WTC11 (cell line): ENCODE results near the gene DNAAF9. TPM values are rescaled to one million over a fixed set of nuclear protein-coding genes. Genes with fewer than 3 reads are reported as not detected.

Experiments
- ATAC-seq: fragments of 200-7000 bp; cut with Tn5 transposase; 2 replicates; pipeline ENCODE4 v1.10.0; 2021; ENCODE audit warnings: mild to moderate bottlenecking, moderate library complexity
- CTCF ChIA-PET: fragments of 300-600 bp; sonication (Branson Sonifier 250); formaldehyde crosslinking; loops from one replicate; lab custom pipeline; 2021; ENCODE audit warnings: antibody characterized with exemption; lab: Charles Lee
- POLR2A ChIA-PET: fragments of 350-600 bp; sonication (Branson Sonifier 250); formaldehyde crosslinking; loops from one replicate; lab custom pipeline; 2021; ENCODE audit warnings: antibody characterized with exemption; lab: Charles Lee
- DNase-seq: peaks from one replicate; pipeline ENCODE4 v3.0.0; 2021; ENCODE audit warnings: low spot score
- H3K27ac Mint-ChIP-seq: 2 replicates; pipeline ENCODE4 v1.8.0; 2021; ENCODE audit warnings: mixed read lengths
- H3K27me3 Mint-ChIP-seq: 2 replicates; pipeline ENCODE4 v1.8.0; 2021; ENCODE audit warnings: low read depth, mild to moderate bottlenecking, moderate library complexity, mixed read lengths
- H3K36me3 Mint-ChIP-seq: 2 replicates; pipeline ENCODE4 v1.8.0; 2021; ENCODE audit warnings: mixed read lengths
- H3K4me1 Mint-ChIP-seq: 2 replicates; pipeline ENCODE4 v1.8.0; 2022; ENCODE audit warnings: mixed read lengths
- H3K4me3 Mint-ChIP-seq: 2 replicates; pipeline ENCODE4 v1.8.0; 2021; ENCODE audit warnings: mild to moderate bottlenecking, moderate library complexity, mixed read lengths
- H3K9me3 Mint-ChIP-seq: 2 replicates; pipeline ENCODE4 v1.8.0; 2021; ENCODE audit warnings: mixed read lengths
- EMX1 ChIP-seq: fragments of 250-450 bp; sonication (Bioruptor Pico); IDR thresholded peaks from 2 replicates; pipeline ENCODE4 v1.8.0; 2021; ENCODE audit warnings: mild to moderate bottlenecking
- FOXP1 ChIP-seq: sonication (generic); formaldehyde crosslinking; IDR thresholded peaks from 2 replicates; pipeline ENCODE4 v1.8.0; 2022; ENCODE audit warnings: missing genetic modification reagents, mild to moderate bottlenecking, moderate library complexity, borderline replicate concordance
- GTF2I ChIP-seq: fragments of 250-450 bp; sonication (Bioruptor Pico); conservative IDR thresholded peaks from 2 replicates; pipeline ENCODE4 v1.4.0; 2021; ENCODE audit warnings: mild to moderate bottlenecking
- HMGA2 ChIP-seq: fragments of 250-450 bp; sonication (Bioruptor Pico); IDR thresholded peaks from 2 replicates; pipeline ENCODE4 v1.4.0; 2021; ENCODE audit warnings: mild to moderate bottlenecking, moderate library complexity
- MYBL2 ChIP-seq: sonication (generic); formaldehyde crosslinking; IDR thresholded peaks from 2 replicates; pipeline ENCODE4 v1.8.1; 2023; ENCODE audit warnings: mild to moderate bottlenecking, moderate library complexity, missing genetic modification reagents
- NR1H2 ChIP-seq: sonication (generic); formaldehyde crosslinking; IDR thresholded peaks from 2 replicates; pipeline ENCODE4 v1.9.0; 2021; ENCODE audit warnings: mild to moderate bottlenecking, moderate library complexity, missing genetic modification reagents
- NR3C1 ChIP-seq: sonication (generic); formaldehyde crosslinking; conservative IDR thresholded peaks from 2 replicates; pipeline ENCODE4 v1.8.1; 2023; ENCODE audit warnings: low read depth, mild to moderate bottlenecking, missing genetic modification reagents
- PREB ChIP-seq: sonication (generic); formaldehyde crosslinking; IDR thresholded peaks from 2 replicates; pipeline ENCODE4 v1.8.1; 2022; ENCODE audit warnings: mild to moderate bottlenecking, missing genetic modification reagents, moderate library complexity, borderline replicate concordance
- SMAD3 ChIP-seq: sonication (generic); formaldehyde crosslinking; IDR thresholded peaks from 2 replicates; pipeline ENCODE4 v1.8.0; 2022; ENCODE audit warnings: missing genetic modification reagents, mild to moderate bottlenecking, borderline replicate concordance
- SP1 ChIP-seq: sonication (generic); formaldehyde crosslinking; conservative IDR thresholded peaks from 2 replicates; pipeline ENCODE4 v1.8.1; 2022; ENCODE audit warnings: missing genetic modification reagents
- ZBTB43 ChIP-seq: sonication (generic); formaldehyde crosslinking; IDR thresholded peaks from 2 replicates; pipeline ENCODE4 v1.8.1; 2023; ENCODE audit warnings: mild to moderate bottlenecking, missing genetic modification reagents
- ZNF121 ChIP-seq: sonication (generic); formaldehyde crosslinking; IDR thresholded peaks from 2 replicates; pipeline ENCODE4 v1.8.0; 2023; ENCODE audit warnings: missing genetic modification reagents
- ZNF263 ChIP-seq: sonication (generic); formaldehyde crosslinking; IDR thresholded peaks from 2 replicates; pipeline ENCODE4 v1.8.1; 2022; ENCODE audit warnings: low read depth, mild to moderate bottlenecking, moderate library complexity, missing genetic modification reagents
- ZNF281 ChIP-seq: sonication (generic); formaldehyde crosslinking; IDR thresholded peaks from 2 replicates; pipeline ENCODE4 v1.8.0; 2023; ENCODE audit warnings: mild to moderate bottlenecking, missing genetic modification reagents
- ZNF532 ChIP-seq: fragments of 250-450 bp; sonication (Bioruptor Pico); IDR thresholded peaks from 2 replicates; pipeline ENCODE4 v1.9.0; 2021; ENCODE audit warnings: mild to moderate bottlenecking, borderline replicate concordance
- total RNA-seq: library from RNA; stranded (reverse); gene quantifications from 3 replicates; pipeline ENCODE4 v1.2.3, GENCODE V29; 2021
- TF ChIP-seq, protein P1 (sequence below): sonication (generic); formaldehyde crosslinking; IDR thresholded peaks from 2 replicates; pipeline ENCODE4 v1.8.1; 2022; ENCODE audit warnings: low read depth, missing genetic modification reagents, borderline replicate concordance
- TF ChIP-seq, protein P2 (sequence below): fragments of 200-600 bp; IDR thresholded peaks from 2 replicates; pipeline ENCODE4 v1.8.0; 2022; ENCODE audit warnings: antibody characterized with exemption
- TF ChIP-seq, protein P3 (sequence below): sonication (generic); formaldehyde crosslinking; IDR thresholded peaks from 2 replicates; pipeline ENCODE4 v1.8.0; 2022; ENCODE audit warnings: mild to moderate bottlenecking, missing genetic modification reagents
- TF ChIP-seq, protein P4 (sequence below): sonication (generic); formaldehyde crosslinking; IDR thresholded peaks from 2 replicates; pipeline ENCODE4 v1.8.0; 2022; ENCODE audit warnings: missing genetic modification reagents

The DNAAF9 gene
- total RNA-seq, 1 experiment from 2014 or later: 6.3 TPM

- Mint-ChIP-seq H3K27me3 (no peaks in the 10 kb centered on the region), H3K9me3 (no peaks in the 10 kb centered on the region), H3K4me3 (no peak overlapping the region), H3K4me1 (peaks cover 3% of the 10 kb centered on the region), H3K36me3 (no peaks in the 10 kb centered on the region), H3K27ac (no peak overlapping the region)
- ATAC-seq: no peak
- ChIA-PET CTCF (no interaction called here), POLR2A (no interaction called here)
- no peak for DNase-seq
- TF ChIP-seq, protein P1, sequence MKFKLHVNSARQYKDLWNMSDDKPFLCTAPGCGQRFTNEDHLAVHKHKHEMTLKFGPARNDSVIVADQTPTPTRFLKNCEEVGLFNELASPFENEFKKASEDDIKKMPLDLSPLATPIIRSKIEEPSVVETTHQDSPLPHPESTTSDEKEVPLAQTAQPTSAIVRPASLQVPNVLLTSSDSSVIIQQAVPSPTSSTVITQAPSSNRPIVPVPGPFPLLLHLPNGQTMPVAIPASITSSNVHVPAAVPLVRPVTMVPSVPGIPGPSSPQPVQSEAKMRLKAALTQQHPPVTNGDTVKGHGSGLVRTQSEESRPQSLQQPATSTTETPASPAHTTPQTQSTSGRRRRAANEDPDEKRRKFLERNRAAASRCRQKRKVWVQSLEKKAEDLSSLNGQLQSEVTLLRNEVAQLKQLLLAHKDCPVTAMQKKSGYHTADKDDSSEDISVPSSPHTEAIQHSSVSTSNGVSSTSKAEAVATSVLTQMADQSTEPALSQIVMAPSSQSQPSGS: no peak
- TF ChIP-seq SMAD3 (CRISPR knock-in tag) (no peak), ZBTB43 (CRISPR knock-in tag) (no peak), ZNF263 (CRISPR knock-in tag) (no peak), ZNF121 (no peak), ZNF281 (CRISPR knock-in tag) (no peak), FOXP1 (CRISPR knock-in tag) (no peak)
- TF ChIP-seq, protein P2, sequence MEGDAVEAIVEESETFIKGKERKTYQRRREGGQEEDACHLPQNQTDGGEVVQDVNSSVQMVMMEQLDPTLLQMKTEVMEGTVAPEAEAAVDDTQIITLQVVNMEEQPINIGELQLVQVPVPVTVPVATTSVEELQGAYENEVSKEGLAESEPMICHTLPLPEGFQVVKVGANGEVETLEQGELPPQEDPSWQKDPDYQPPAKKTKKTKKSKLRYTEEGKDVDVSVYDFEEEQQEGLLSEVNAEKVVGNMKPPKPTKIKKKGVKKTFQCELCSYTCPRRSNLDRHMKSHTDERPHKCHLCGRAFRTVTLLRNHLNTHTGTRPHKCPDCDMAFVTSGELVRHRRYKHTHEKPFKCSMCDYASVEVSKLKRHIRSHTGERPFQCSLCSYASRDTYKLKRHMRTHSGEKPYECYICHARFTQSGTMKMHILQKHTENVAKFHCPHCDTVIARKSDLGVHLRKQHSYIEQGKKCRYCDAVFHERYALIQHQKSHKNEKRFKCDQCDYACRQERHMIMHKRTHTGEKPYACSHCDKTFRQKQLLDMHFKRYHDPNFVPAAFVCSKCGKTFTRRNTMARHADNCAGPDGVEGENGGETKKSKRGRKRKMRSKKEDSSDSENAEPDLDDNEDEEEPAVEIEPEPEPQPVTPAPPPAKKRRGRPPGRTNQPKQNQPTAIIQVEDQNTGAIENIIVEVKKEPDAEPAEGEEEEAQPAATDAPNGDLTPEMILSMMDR: no peak
- TF ChIP-seq, all 79 proteins: peak for 0
Measured at GRCh38 chr20:3432844-3433243, 25.4 kb upstream of the DNAAF9 start.

- Mint-ChIP-seq H3K9me3 (no peaks in the 10 kb centered on the region), H3K27me3 (no peaks in the 10 kb centered on the region), H3K27ac (no peak overlapping the region), H3K4me1 (peaks cover 3% of the 10 kb centered on the region), H3K4me3 (no peak overlapping the region), H3K36me3 (no peaks in the 10 kb centered on the region)
- ChIA-PET CTCF (no interaction called here), POLR2A (no interaction called here)
- DNase-seq: no peak
- ATAC-seq: no peak
- no peak for TF ChIP-seq NR1H2 (CRISPR knock-in tag)
- TF ChIP-seq EMX1: no peak
- no peak for TF ChIP-seq MYBL2 (CRISPR knock-in tag)
- TF ChIP-seq, protein P3, sequence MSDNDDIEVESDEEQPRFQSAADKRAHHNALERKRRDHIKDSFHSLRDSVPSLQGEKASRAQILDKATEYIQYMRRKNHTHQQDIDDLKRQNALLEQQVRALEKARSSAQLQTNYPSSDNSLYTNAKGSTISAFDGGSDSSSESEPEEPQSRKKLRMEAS: no peak
- no peak for TF ChIP-seq SP1 (CRISPR knock-in tag)
- TF ChIP-seq PREB (CRISPR knock-in tag): no peak
- TF ChIP-seq NR3C1: no peak
- TF ChIP-seq HMGA2: no peak
- TF ChIP-seq GTF2I (CRISPR knock-in tag): no peak
- TF ChIP-seq, protein P4, sequence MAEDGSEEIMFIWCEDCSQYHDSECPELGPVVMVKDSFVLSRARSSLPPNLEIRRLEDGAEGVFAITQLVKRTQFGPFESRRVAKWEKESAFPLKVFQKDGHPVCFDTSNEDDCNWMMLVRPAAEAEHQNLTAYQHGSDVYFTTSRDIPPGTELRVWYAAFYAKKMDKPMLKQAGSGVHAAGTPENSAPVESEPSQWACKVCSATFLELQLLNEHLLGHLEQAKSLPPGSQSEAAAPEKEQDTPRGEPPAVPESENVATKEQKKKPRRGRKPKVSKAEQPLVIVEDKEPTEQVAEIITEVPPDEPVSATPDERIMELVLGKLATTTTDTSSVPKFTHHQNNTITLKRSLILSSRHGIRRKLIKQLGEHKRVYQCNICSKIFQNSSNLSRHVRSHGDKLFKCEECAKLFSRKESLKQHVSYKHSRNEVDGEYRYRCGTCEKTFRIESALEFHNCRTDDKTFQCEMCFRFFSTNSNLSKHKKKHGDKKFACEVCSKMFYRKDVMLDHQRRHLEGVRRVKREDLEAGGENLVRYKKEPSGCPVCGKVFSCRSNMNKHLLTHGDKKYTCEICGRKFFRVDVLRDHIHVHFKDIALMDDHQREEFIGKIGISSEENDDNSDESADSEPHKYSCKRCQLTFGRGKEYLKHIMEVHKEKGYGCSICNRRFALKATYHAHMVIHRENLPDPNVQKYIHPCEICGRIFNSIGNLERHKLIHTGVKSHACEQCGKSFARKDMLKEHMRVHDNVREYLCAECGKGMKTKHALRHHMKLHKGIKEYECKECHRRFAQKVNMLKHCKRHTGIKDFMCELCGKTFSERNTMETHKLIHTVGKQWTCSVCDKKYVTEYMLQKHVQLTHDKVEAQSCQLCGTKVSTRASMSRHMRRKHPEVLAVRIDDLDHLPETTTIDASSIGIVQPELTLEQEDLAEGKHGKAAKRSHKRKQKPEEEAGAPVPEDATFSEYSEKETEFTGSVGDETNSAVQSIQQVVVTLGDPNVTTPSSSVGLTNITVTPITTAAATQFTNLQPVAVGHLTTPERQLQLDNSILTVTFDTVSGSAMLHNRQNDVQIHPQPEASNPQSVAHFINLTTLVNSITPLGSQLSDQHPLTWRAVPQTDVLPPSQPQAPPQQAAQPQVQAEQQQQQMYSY (CRISPR knock-in tag): no peak
- TF ChIP-seq ZNF532 (CRISPR knock-in tag): no peak
Measured at GRCh38 chr20:3431109-3431508, 23.6 kb upstream of the DNAAF9 start.
